ENCODE data around the gene EPSTI1. TPM values are rescaled to one million over a fixed set of nuclear protein-coding genes. Genes with fewer than 3 reads are reported as not detected.
"Not testable (repeated sequence)": the region's sequence is repeated elsewhere in the genome, so short reads cannot be mapped to it uniquely, and the experiment has no call there.

Gene EPSTI1
- total RNA-seq, 2 experiments from 2014 or later = 84.9 to 95.5 TPM

GRCh38 chr13:42864952-42865767 is 126.9 kb downstream of the EPSTI1 start:
- Mint-ChIP-seq H3K9me3 (no peaks in the 10 kb centered on the region), H3K36me3 (no peaks in the 10 kb centered on the region), H3K4me1 (no peaks in the 10 kb centered on the region), H3K4me3 (no peak overlapping the region), H3K27ac (no peak overlapping the region), H3K27me3 (peaks cover 15% of the 10 kb centered on the region)
- DNase-seq = no peak
- POLR2A ChIA-PET = no interaction called here
- no peak for ATAC-seq (ENCODE audit: low read depth)

GRCh38 chr13:42862370-42862769 is 129.7 kb downstream of the EPSTI1 start:
- ATAC-seq (ENCODE audit: low read depth); H3K27ac Mint-ChIP-seq; POLR2A ChIA-PET; DNase-seq; H3K9me3 Mint-ChIP-seq; H3K4me1 Mint-ChIP-seq; H3K36me3 Mint-ChIP-seq; H3K4me3 Mint-ChIP-seq: not testable (repeated sequence)
- peaks cover 18% of the 10 kb centered on the region for H3K27me3 Mint-ChIP-seq

GRCh38 chr13:42860485-42860884 is 131.6 kb downstream of the EPSTI1 start:
- ATAC-seq (ENCODE audit: low read depth) = no peak
- Mint-ChIP-seq H3K4me3 (no peak overlapping the region), H3K36me3 (no peaks in the 10 kb centered on the region), H3K27ac (no peak overlapping the region), H3K27me3 (peaks cover 18% of the 10 kb centered on the region), H3K4me1 (no peaks in the 10 kb centered on the region), H3K9me3 (no peaks in the 10 kb centered on the region)
- POLR2A ChIA-PET = no interaction called here
- DNase-seq = no peak

GRCh38 chr13:42859760-42860159 is 132.3 kb downstream of the EPSTI1 start:
- H3K27me3 Mint-ChIP-seq = peaks cover 20% of the 10 kb centered on the region
- H3K4me3 Mint-ChIP-seq = no peak overlapping the region
- no peak for DNase-seq
- POLR2A ChIA-PET = no interaction called here
- H3K9me3 Mint-ChIP-seq = no peaks in the 10 kb centered on the region
- no peak overlapping the region for H3K27ac Mint-ChIP-seq
- no peaks in the 10 kb centered on the region for H3K4me1 Mint-ChIP-seq
- H3K36me3 Mint-ChIP-seq = no peaks in the 10 kb centered on the region
- no peak for ATAC-seq (ENCODE audit: low read depth)

- POLR2A ChIA-PET = no interaction called here
- ATAC-seq (ENCODE audit: low read depth) (no peak), DNase-seq (no peak)
- peaks cover 21% of the 10 kb centered on the region for H3K27me3 Mint-ChIP-seq
- H3K9me3 Mint-ChIP-seq = no peaks in the 10 kb centered on the region
- no peaks in the 10 kb centered on the region for H3K4me1 Mint-ChIP-seq
- no peaks in the 10 kb centered on the region for H3K36me3 Mint-ChIP-seq
- H3K4me3 Mint-ChIP-seq = no peak overlapping the region
- H3K27ac Mint-ChIP-seq = no peak overlapping the region
Observed at GRCh38 chr13:42855410-42855809, 136.6 kb downstream of the EPSTI1 start.

GRCh38 chr13:42852136-42852535 is 139.9 kb downstream of the EPSTI1 start:
- Mint-ChIP-seq H3K9me3 (no peaks in the 10 kb centered on the region), H3K36me3 (no peaks in the 10 kb centered on the region)
- no peak for ATAC-seq (ENCODE audit: low read depth)

GRCh38 chr13:42849200-42849599 is 142.8 kb downstream of the EPSTI1 start:
- no peak overlapping the region for H3K27ac Mint-ChIP-seq
- no peaks in the 10 kb centered on the region for H3K9me3 Mint-ChIP-seq
- no peak overlapping the region for H3K4me3 Mint-ChIP-seq
- H3K27me3 Mint-ChIP-seq = peaks cover 41% of the 10 kb centered on the region
- DNase-seq = no peak
- no peaks in the 10 kb centered on the region for H3K36me3 Mint-ChIP-seq
- H3K4me1 Mint-ChIP-seq = no peaks in the 10 kb centered on the region
- POLR2A ChIA-PET = interaction anchor here (0.5 kb wide), 1 partner anchor 33 kb away, joined by 4 read pairs; no protein-coding TSS in a partner anchor
- ATAC-seq (ENCODE audit: low read depth) = no peak

More at GRCh38 chr13:42852136-42852535, 139.9 kb downstream of the EPSTI1 start:
- Mint-ChIP-seq H3K4me1 (no peaks in the 10 kb centered on the region), H3K27ac (no peak overlapping the region), H3K27me3 (peaks cover 21% of the 10 kb centered on the region), H3K4me3 (no peak overlapping the region)
- DNase-seq = no peak
- POLR2A ChIA-PET = no interaction called here

- no peak for ATAC-seq (ENCODE audit: low read depth)
- no peaks in the 10 kb centered on the region for H3K4me1 Mint-ChIP-seq
- H3K27me3 Mint-ChIP-seq = peaks cover 44% of the 10 kb centered on the region
- POLR2A ChIA-PET = no interaction called here
- H3K9me3 Mint-ChIP-seq = no peaks in the 10 kb centered on the region
- DNase-seq = no peak
- no peaks in the 10 kb centered on the region for H3K36me3 Mint-ChIP-seq
- no peak overlapping the region for H3K4me3 Mint-ChIP-seq
- H3K27ac Mint-ChIP-seq = no peak overlapping the region
Observed at GRCh38 chr13:42847891-42848663, 144.0 kb downstream of the EPSTI1 start.

GRCh38 chr13:42836930-42837690 is 154.9 kb downstream of the EPSTI1 start:
- ATAC-seq (ENCODE audit: low read depth) (no peak), DNase-seq (no peak)
- no peaks in the 10 kb centered on the region for H3K36me3 Mint-ChIP-seq
- H3K27me3 Mint-ChIP-seq = peaks cover 30% of the 10 kb centered on the region
- POLR2A ChIA-PET = no interaction called here
- H3K4me1 Mint-ChIP-seq = peaks cover 9% of the 10 kb centered on the region
- no peak overlapping the region for H3K27ac Mint-ChIP-seq
- no peak overlapping the region for H3K4me3 Mint-ChIP-seq
- H3K9me3 Mint-ChIP-seq = no peaks in the 10 kb centered on the region

Other genes with a start within 250 kb of the EPSTI1 start
- not detected for gene FAM216B, start 210.7 kb downstream of the EPSTI1 start, total RNA-seq
- 10 to 100 TPM; 12.5 to 15.7 TPM for gene DNAJC15, start 31.3 kb upstream of the EPSTI1 start, total RNA-seq